NCI-H1417 treated with DMSO at 0.1 percent for 48 hours (cell line): ENCODE results near the gene MDN1.
A peak's percentile ranks its signal among the peaks of the same experiment; 100 is the strongest.
"Not testable (repeated sequence)": the region's sequence is repeated elsewhere in the genome, so short reads cannot be mapped to it uniquely, and the experiment has no call there.

ENCODE experiments used
- DNase-seq: peaks from one replicate; lab custom pipeline; 2025; lab: John Stamatoyannopoulos, UW

MDN1 gene, protein sequence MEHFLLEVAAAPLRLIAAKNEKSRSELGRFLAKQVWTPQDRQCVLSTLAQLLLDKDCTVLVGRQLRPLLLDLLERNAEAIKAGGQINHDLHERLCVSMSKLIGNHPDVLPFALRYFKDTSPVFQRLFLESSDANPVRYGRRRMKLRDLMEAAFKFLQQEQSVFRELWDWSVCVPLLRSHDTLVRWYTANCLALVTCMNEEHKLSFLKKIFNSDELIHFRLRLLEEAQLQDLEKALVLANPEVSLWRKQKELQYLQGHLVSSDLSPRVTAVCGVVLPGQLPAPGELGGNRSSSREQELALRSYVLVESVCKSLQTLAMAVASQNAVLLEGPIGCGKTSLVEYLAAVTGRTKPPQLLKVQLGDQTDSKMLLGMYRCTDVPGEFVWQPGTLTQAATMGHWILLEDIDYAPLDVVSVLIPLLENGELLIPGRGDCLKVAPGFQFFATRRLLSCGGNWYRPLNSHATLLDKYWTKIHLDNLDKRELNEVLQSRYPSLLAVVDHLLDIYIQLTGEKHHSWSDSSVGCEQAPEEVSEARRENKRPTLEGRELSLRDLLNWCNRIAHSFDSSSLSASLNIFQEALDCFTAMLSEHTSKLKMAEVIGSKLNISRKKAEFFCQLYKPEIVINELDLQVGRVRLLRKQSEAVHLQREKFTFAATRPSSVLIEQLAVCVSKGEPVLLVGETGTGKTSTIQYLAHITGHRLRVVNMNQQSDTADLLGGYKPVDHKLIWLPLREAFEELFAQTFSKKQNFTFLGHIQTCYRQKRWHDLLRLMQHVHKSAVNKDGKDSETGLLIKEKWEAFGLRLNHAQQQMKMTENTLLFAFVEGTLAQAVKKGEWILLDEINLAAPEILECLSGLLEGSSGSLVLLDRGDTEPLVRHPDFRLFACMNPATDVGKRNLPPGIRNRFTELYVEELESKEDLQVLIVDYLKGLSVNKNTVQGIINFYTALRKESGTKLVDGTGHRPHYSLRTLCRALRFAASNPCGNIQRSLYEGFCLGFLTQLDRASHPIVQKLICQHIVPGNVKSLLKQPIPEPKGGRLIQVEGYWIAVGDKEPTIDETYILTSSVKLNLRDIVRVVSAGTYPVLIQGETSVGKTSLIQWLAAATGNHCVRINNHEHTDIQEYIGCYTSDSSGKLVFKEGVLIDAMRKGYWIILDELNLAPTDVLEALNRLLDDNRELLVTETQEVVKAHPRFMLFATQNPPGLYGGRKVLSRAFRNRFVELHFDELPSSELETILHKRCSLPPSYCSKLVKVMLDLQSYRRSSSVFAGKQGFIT (N-terminal part only)

GRCh38 chr6:89819336-89820130, at the start of gene MDN1:
MDN1 (minus strand) TSS chr6:89819794; CDS start chr6:89819607, 187 bp downstream.
- DNase-seq, result peak; percentile 72

GRCh38 chr6:89866024-89866678, 46.6 kb upstream of the MDN1 start:
- no peak for DNase-seq

GRCh38 chr6:89862698-89863097, 43.1 kb upstream of the MDN1 start:
- DNase-seq, result no peak

DNA sequence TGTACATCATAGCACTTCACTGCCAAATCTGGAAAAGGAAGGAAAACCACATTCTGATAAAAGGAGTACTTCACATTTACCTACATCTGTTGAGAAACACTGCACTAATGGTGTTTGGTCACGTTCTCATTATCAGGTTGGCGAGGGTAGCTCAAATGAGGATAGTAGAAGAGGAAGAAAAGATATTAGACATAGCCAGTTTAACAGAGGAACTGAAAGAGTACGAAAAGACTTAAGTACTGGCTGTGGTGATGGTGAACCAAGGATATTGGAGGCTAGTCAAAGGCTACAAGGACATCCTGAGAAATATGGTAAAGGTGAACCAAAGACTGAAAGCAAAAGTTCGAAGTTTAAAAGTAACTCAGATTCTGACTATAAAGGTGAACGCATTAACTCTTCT, 42.7 kb upstream of the MDN1 start:
- DNase-seq, result no peak

GRCh38 chr6:89859744-89860143, 40.1 kb upstream of the MDN1 start:
- DNase-seq, result no peak

DNA sequence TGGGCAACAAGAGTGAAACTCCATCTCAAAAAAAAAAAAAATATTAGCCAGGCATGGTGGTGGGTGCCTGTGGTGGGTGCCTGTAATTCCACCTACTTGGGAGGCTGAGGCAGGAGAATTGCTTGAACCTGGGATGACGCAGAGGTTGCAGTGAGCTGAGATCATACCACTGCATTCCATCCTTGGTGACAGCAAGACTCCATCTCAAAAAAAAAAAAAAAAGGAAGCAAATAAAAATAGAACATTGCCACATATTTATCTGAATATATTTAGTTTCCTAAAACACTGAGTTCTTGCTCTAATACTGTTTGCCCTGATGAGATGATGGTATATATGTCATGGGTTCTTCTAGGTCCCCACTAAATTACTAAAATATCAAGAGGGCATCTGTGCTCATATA, 38.4 kb upstream of the MDN1 start:
- DNase-seq, result no peak

GRCh38 chr6:89853068-89853467, 33.5 kb upstream of the MDN1 start:
- DNase-seq, result no peak

- DNase-seq, result not testable (repeated sequence)
These were observed 27.9 kb upstream of the MDN1 start for GRCh38 chr6:89847513-89847912.

- DNase-seq, result no peak
These were observed 23.5 kb upstream of the MDN1 start for GRCh38 chr6:89843070-89843469.

- no peak for DNase-seq
These were observed 22.6 kb upstream of the MDN1 start for GRCh38 chr6:89842228-89842627.

DNA sequence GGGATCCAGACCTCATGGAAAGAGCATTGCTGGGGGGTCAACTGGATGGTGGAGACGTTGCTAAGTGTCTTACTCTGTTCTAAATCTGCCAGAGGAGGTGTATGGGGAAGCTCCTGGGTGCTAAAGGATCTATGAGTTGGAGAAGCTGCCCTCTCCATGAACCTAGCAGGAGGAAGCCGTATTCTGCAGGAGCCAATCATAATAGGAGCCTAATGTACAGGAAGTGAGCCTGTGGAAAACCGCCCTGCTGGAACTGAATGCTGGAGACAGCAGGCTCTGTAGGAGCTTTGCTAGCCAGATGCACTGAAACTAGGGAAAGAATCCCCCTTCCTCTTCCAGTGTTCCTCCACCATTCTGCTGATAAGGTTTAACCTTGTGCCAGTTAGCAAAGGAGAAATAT, 20.9 kb upstream of the MDN1 start:
- DNase-seq, result no peak

- DNase-seq, result no peak
These were observed 17.1 kb upstream of the MDN1 start for GRCh38 chr6:89836639-89837222.

DNA sequence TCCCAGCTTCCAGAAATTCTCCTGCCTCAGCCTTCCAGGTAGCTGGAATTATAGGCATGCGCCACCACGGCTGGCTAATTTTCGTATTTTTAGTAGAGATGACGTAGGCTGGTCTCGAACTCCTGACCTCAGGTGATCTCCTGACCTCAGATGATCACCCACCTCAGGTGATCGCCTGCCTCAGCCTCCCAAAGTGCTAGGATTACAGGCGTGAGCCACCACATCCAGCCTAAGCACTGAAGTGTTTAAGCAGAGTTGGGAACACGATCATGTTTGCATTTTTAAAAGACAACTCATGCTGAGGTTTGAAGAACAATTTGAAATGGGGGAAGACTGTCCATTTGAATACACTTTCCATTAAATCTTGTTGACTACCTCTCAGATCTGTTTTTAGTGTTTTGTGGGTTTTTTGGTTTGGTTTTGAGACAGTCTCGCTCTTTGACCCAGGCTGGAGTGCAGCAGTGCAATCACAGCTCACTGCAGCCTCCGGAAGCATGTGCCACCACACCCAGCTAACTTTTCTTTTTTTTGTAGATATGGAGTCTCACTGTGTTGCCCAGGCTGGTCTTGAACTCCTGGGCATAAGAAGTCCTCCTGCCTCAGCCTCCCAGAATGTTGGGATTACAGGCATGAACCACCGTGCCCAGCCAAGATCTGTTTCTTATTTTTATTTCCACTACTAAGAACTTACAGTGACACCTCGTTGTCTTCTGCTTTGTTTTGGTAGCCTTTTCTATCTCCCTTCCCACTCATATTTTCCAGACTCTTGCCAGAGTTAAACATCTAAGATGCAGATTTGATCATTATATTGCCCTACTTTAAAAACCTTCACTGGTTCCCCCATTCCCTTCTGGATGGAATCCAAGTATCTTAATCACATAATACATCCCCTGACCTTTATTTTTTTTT, 15.5 kb upstream of the MDN1 start:
- DNase-seq, result no peak

- no peak for DNase-seq
These were observed 10.7 kb upstream of the MDN1 start for GRCh38 chr6:89830170-89830809.

- DNase-seq, result peak; percentile 97
These were observed 10.0 kb upstream of the MDN1 start, which contains the start of gene CASP8AP2 for GRCh38 chr6:89829472-89830169. CASP8AP2 (plus strand) TSS chr6:89829880.

DNA sequence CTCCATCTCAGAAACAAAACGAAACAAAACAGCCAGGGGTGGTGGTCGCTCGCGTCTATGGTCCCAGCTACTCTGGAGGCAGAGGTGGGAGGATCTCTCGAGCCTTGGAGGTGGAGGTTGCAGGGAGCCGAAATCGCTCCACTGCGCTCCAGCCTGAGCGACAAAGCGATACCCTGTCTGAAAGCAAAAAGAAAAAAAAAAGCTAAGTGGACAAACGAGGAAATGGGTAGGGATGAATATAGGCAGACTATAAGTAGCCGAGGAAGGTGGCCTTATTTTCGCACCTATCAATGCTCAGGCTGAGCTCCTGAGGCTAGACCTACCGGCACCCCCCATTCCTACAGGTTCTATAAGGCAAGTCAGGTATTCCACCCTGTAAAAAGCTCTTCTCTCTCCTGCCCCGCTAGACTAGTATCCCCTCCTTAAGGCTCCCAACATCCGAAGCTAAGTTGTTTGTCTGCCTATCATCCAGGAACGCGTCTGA, 9.4 kb upstream of the MDN1 start:
- DNase-seq, result no peak

GRCh38 chr6:89828475-89828987, 8.9 kb upstream of the MDN1 start:
- DNase-seq, result not testable (repeated sequence)

- DNase-seq, result no peak
These were observed 6.5 kb upstream of the MDN1 start for GRCh38 chr6:89826029-89826528.
